Activated CD4-positive, alpha-beta T cell treated with anti-CD3 and anti-CD28 coated beads, Interleukin-2, amount 50 U/mL, for 16 hours (primary cell): ENCODE measurements around the gene HTRA3.

ENCODE experiments used
- DNase-seq: peaks from one replicate; pipeline ENCODE4 v3.0.0-alpha.2; 2020

Gene HTRA3

DNA sequence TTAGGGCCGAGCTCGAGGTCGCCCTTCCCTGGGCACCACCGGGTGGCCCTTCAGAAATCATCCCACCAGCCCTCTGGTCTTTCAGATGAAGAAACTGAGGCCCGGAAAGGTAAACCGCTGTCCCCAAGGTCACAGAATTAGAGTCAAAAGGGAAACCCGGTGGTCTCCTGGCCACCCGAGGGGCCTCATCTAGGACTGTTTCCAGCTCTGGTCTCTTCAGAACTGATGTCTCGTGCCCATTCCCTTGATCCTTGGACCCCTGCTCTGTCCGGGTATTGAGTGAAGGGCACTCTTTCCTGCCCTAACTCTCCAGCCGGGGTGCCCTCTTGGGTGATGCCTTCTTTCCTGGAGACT is 841 bp downstream of the HTRA3 start:
- DNase-seq = no peak

DNA sequence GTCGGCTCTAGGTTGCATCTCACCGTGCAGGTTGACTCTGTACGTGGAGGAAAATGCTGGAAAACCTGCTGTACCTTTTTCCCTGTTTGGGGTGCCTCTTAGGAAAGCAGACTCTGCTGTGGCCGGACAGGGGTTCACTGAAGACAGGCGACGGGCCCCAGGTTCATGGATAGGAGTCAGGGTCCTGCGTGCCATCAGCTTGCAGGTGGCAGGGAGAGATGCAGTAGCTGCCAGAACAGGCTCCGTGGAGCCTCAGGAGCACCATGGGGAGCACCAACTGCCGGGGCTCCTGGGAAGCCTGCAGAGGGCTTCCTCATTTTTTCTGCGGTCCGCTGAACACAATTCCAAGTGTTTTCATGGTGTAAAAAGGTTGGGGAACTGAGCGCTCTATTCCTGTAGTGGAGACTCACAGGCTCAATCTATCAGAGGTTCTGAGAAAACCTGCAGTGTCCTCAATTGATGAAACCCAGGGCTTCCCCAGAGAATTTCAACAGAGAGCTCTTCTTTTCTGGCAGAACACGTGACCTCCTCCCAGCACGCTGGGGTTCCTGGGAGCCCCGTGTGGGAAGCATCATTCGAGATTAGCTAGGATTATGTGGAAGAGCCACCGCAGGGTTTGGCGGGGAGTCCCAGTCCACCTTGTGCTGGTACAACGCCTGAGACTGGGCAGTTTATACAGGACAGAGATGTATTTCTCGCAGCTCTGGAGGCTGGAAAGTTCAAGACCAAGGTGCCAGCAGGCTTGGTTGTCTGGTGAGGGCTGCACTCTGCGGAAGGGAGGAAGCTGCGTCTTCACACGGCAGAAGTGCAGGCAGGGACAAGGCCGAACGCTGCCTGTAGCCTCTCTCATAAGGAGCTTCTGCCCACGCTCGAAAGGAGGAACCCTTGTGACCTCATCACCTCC is 1.6 kb downstream of the HTRA3 start:
- DNase-seq = no peak

DNA sequence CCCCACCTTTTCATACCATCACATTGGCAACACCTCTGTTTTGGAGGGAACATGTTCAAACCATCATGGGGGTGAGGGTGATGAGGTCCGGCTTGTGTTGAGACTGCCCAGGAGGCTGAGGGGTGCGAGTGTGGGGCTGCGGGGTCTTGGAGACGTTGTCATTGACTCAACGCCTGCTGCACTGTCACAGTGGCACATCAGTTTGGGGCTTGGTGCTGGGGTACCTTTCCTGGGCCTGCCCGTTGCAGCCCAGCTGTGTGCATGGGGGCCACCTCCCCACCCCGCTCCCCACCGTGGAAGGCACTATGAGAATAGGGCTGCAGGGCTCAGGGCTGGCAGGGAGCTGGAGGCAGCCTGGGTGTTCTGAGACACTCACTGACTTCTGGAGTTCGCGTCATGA is 2.3 kb downstream of the HTRA3 start:
- DNase-seq = no peak

DNA sequence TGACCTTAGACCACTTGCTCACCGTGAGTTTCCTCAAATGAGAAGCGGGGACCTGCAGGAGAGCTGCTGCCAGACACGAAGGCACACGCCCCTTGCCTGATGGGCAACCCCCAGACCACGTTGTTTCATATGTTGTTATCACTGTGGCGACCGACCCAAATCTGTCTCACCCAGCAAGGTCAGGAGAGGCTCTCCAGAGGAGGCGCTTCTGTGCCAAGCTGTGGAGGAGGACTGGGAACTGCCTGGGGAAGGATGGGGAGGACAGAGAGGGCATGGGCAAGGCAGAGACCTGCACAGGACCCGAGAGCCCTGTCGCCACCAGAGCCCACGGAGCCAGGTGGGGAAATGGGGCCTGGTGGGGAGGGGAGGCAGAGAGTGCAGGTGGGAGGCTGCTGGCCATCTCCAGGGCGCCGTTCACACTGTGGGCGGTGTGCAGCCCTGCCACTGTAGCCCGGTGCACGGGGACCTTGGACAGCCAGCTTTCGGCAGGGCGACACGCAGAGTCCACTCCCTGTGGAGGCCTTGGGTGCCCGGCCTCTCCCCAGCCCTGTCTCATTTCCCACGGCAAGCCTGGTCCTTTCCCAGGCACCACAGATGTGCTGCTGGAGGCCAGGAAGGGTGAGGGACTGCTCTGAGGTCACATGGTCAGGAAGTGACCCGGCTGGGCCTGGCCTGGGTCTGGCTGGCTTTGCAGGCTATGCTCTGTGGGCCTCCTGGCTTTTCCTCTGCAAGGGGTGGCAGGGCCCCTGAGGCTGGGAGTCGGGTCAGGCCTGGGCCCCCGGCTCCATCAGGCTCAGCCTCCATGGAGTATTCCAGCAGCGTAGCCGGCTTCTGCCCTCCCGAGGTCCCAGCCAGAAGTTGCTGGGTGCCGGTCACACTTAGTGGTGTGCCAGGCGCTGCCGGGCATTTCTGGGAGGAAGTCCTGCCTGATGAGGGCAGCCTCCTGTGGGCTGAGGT is 3.2 kb downstream of the HTRA3 start:
- no peak for DNase-seq

DNA sequence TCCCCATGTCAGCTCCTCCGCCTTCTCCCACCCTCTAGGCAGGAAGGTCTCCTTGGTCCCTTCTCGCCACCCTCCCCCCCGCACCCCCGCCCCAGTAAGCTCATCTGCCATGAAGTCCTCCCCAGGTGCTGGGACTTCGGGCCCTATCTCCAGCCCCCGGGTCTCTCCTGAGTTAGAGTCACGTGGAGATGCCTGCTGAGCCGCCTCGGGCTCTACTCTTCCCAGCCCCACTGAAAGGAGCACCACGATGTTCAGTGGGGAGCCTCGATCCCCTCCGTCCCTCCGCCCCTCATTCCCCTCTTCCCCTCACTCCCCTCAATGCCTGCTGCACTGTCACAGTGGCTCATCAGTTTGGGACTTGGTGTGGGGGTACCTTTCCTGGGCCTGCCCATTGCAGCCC is 3.9 kb downstream of the HTRA3 start:
- no peak for DNase-seq

DNA sequence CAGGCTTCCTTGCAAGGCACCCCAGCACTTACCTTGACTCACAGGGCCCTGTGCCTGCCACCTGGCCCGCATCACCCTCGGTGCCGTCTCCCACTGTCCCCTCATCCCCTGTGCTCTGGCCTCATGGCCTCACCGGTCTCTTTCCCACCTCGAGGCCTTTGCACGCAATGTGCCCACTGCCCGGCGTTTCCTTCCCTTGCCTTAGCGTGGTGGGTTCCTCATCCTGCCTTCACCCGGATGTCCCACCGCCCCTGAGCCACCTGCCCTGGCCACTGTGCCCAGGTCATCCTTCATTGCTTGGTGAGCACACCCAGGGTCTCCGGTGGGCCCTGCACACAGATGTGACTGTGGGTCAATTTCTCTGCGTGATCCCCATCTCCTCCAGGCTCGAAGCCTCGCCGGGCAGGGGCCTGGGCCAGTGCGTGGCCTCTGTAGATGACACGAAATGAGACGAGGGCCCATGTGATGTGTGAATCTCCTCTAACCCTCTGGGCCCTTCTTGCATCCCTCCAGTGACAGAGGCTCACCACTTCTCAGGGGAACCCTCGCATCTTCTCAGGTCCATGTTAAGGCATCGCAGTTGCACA is 4.6 kb downstream of the HTRA3 start:
- no peak for DNase-seq

DNA sequence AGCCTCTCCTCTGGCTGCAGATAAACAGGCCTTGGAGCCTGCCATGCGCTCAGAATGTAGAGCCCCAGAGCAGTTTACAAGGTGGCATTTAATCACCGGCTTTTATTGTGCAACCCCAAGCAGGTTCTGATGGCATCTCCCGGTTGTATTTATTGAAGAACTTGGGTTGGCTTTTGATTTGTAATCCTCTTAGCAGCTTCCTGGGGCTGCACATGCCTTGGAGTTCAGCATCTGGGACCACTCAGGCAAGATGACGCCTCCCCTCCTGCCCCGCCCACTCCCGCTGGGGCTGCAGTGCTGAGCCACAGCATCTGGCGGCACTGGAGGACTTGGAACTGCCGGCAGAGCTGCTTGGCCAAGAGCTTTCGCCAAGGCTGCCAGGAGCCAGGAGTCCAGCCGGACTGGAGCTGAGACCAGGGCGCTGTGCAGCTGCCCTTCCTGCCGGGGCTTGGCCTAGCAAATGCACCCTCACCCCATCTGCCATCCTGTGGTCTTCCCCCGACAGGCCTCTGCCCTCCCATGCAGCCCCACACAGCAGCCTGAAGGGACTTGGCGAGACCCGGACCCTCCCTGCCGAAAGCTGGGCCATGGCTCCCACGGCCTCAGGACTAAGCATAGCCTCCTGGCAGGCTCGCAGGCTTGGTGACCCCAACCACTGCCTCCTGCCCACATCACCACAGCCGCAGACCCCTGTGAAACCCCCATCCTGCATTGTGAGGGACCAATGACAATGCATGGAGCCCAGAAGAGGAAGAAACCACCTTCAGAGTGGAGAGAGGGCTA is 5.4 kb downstream of the HTRA3 start:
- DNase-seq = no peak

DNA sequence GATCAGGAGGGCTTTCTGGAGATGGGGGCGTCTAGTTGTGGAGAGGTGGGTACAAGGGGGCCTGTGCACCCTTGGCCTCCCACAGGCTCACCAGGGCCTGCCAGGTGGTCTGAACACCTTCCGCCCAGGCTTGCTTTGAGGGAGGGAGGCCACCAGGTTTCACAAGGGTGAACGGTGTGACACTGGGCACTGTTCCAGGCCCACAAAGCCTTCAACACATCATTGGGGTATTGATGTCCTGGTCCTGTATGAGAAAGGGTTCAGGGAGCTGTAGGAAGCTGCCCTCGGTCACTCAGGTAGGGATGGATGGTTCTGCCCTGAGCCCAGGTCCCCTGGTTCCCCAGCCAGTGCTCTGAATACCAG is 6.0 kb downstream of the HTRA3 start:
- no peak for DNase-seq

DNA sequence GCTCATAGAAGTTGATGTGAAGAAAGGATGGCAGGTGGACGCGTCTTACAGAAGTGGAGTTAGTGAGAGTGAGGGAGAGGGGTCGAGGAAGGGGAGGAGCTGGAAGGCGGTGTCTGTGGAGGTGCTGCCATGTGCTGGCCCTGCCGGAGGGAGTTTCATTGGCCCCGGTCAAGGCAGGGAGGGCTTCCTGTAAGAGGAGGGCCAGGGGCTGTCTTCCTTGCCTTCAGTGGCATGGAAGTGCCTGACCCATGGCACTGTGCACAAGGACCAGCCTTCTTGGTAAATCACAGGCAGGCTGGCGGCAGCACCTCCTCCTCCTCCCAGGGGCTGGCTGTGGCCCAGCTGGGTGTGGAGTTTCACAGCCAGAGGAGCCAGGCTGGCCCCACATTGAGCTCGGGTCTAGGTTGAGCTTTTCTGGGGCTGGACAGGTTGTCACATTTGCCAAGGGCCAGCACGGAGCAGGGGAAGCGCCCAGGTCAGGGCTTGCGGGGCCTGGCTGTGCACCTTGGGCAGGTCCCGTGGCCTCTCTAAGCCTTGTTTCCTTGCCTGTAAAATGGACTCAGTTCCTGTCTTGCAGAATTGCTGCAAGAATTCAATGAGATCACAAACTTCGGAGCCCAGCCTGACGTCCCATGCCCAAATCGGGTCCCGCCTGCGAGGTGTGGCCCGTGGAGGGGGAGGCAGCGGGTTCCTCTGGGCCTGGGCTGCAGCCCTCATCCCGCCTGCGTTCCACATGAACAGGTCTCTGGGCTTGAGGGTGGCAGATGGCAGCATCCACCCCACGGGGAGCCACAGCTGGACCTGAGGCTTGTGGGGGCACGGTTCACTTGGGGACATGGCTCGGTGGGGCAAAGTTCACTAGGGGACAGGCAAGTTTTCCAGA is 7.0 kb downstream of the HTRA3 start:
- DNase-seq = no peak

DNA sequence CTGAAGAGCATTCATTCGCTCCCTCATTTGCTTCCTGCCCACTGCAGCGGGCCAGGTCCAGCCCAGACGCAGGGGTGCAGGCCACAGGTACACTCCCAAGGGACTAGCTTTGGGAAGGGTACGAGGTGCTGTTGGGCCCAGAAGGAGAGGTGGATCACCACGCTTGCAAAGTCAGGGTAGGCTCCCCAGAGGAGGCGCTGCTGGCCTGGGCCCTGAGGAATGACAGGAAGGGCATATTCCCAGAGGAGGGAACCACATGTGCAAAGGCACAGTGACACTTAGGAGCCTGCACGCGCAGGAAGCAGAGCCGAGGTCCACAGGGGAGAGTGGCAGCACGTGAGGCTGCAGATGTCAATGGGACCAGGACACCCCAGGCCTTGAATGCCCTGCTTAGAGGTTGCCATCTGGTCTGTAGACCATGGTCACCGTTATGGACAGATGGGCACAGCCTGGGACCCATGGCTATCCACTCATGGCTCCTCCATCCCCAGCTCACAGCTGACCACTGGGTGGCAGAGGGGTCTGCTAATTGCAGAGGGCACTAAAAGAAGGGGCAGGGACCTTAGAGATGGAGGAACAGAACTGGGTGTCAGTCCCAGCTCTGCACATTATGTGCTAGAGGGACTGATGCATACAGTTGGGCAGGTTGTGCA is 7.9 kb downstream of the HTRA3 start:
- no peak for DNase-seq

DNA sequence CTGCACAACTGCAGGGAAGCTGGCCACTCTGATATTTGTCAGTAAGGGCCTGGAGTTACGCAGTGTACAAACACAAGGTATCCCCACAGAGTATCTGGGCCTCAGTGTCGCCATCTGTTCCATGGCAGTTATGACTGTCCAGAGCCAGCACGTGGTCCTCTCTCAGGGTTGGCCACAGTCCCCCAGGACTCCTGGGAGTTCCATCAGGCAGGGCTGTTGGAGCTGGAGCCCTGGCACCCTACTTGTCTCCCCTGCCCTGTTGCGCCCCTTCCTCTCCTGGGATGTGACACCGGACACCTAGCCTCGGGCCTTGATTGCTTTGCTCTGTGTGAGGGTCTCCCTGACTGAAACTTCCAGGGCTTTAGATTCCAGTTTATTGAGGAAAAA is 8.4 kb downstream of the HTRA3 start:
- no peak for DNase-seq

DNA sequence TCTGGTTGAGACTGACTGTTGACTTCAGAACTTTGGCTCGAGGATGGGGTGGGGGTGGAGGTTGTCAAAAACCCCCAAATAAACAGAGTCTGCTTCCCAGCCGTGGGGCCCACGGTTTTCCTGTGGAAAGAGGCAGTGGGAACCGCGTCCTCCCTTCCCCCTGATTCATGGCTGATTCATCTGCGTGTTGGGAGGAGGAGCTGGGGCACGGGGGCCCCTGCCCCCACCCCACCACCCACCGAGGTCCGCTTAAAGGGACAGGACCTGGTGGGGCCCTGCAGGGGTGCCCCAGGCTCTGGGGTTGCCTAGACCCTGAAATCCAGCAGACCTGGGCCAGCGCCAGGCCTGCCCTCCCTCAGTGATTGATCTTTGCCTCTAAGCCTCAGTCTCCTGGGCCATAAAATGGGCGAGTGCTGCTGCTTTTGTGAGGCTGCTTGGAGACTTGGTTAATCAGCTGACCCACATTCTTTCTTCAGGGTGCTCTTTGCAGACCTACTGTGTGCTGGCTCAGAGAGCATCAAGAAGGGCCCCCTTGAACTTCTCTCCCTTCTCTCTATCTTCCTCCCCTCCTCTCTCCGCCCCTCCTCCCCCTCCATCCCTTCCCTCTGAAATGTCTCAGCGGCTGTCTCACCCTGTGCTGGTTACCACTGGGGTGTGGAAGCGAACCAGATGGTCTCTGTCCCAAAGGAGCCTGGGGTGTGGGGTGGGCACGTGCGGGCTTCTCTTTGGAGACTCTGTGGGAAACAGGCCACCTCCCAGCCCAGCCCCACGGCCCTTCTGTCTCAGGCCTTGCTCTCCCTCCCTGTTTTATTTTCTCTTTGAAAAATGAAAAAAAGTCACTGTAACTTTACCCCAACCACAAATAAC is 9.1 kb downstream of the HTRA3 start:
- no peak for DNase-seq

DNA sequence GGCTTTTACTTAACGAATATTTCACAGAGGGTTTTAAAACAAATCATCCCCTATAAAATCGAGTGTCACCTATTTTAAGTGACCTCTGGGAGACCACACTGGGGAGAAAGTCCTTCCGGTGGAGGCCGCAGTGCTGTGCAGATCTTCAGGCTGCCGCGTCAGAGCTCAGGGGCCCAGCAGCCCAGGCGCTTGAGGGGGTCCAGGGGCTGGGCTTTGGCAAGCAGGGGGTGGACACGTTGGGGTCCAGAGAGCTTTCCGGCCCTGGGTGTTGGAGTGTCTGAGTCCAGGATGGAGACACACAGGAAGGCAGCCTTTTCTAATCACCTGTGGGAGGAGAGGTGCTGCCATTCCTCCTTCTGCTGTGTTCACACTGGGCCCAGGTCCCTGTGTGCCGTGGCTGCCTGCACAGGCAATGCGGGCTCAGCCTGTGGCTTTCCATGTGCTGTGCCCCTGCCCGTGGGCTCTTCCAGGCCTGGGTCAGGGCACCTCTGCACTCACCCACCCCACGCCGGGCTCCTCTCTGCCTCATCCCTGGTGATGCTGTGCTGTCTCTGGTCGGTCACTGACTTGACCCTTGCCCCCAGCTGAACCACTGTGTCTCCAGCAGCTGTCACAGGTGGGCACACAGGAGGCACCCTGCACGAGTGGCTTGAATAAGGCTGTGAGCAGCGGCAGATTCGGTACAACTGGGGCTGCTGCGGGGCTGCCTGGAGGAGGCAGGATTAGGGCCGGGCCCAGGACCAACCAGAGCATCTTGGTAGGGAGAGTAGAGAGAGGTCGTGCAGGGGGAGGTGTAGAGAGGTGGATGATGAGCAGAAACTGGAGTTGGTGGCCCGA is 10.0 kb downstream of the HTRA3 start:
- DNase-seq = no peak

DNA sequence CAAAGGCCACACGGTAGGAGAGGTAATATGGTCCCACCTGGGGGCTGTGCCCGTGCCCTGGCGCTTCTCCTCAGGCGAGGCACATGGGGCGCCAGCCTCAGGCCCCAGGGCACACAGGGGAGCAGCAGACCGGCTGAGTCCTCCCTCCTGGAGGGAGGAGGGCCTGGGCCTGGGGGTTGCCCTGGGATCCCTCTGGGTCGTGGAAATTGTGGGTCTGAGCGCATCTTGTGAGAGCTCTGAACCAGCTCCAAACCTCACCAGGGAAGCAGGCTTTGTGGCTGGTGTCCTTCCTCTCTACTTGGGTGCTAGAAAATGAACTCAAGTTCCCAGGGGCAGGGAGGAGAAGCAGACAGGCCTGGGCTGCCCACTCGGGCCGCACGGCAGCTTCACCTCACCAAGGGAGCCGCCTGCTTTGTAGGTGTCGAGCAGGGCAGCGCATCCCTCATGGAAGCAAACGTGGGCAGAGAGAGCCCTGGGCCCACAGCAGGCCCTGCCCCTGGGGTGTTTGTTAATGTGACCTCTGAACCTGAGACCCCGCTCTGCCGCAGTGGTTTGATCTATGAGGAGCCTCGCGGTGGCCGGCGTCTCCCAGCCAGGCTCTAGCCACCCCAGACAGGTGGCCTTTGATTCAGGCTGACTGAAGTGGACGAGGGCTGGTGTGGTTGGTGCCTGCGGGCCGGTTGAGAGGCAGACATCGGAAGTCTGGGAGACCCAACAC is 10.8 kb downstream of the HTRA3 start:
- DNase-seq = no peak

DNA sequence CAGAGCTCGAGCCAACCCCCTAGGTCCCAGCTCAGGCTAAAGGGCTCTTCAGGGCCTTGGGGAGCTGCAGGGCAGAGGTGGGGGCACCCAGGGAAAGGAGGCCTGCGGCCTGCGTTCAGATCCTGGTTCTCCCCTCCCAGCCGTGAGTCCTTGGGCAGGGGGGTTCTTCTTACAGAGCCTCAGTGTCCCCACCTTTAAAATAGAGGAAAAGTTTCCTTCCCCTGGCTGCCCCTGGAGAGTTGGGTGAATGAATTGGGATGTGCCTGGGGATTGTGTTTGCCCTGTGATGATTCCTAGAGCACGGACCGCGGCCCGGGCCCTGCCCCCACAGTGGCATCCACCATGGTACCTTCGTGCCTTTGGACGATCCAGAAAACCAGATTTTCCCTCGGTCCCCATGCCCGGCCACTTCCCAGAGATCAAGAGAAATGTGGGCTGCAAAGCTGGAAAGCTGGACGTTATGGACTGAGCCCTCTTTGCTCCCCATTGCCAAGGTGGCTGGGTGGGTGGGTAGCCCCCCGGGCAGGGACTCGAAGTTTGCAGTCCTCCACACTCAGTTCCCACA is 11.4 kb downstream of the HTRA3 start:
- no peak for DNase-seq

DNA sequence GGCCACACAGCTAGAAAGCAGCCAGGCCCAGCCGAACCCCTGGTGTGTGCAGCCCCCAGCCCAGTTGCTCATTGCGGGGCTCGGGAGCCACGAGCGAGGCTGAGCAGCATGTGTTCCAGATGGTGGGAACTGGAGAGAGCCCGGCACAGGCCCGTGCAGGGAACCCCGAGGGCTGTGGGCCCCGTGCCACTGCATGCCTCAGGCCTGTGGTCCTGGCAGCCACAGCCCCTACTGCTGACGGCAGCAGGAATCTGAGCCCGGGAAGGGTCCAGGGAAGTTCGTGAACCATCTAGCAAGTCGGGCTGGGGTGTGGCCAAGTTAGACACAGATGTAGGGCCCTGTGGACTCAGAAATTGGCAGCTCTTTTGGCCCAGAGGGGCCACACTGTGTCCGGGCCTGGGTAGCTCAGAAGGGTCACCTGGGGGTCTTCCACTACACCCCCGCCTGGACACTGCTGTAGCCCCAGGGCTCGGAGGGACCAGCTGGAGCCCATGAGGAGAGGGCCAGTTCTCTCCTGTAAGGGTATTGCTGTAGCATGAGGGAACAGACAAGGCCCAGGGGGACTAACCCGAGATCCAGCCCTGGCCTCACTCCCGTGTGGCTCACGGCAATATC is 12.1 kb downstream of the HTRA3 start:
- no peak for DNase-seq

DNA sequence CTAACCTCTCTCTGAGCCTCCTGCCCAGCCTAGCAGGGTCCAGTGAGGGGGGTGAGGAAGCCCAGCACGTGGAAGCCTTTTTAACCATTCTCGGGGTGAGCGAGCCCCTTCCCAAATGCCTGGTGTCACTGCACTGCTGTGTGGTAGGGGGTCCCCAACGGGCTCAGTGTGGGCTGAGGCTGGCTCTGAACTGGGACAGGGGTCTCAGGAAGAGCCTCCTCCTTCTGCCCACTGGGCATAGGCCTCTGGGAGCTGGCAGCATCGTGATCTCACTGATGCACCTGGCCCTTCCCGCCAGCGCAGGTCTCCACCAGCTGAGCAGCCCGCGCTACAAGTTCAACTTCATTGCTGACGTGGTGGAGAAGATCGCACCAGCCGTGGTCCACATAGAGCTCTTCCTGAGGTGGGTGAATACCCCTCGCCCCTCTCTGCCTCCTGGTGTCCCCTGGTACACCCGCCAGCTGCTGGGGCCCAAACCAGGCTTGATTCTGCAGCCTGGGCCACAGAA is 12.6 kb downstream of the HTRA3 start:
- no peak for DNase-seq

DNA sequence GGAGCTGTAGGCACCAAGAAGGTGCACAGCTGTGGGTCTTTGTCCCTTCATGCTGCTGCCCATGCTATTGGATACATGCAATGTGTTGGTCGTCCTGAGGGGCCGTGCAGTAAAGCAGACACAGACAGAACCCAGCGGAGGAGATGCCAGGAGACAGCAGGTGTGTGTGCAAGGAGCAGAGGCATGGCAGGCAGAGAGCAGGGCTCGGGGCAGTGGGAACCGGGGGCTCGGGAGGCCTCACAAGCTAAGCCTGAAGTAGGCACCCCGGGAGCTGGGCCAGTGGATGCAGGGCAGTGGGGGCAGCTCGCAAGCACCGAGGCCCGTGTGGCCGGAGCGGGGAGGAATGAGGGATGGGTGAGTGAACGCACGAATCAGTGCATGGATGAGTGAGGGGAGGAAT is 13.2 kb downstream of the HTRA3 start:
- DNase-seq = no peak
